22Rv1 (cell line): Measurements from ENCODE around the gene PIAS1.

Source experiments
- CTCF ChIP-seq: fragments of 450-650 bp; IDR thresholded peaks from 2 replicates; pipeline ENCODE4 v1.5.1; 2017; ENCODE audit warnings: mild to moderate bottlenecking
- ZFX ChIP-seq: fragments of 450-650 bp; IDR thresholded peaks from 2 replicates; pipeline ENCODE4 v1.6.1; 2017; ENCODE audit warnings: antibody characterized with exemption, borderline replicate concordance

- TF ChIP-seq CTCF (no peak), ZFX (no peak)
These were observed 15.9 kb upstream of the PIAS1 start for GRCh38 chr15:68038246-68038645.
